Gastrocnemius medialis (tissue), 4 donors: ENCODE results near the gene ATF4.

ENCODE experiments used
- CTCF ChIP-seq, 5 experiments: fragments of 450-650 bp in 3 of 5; fragments of 200-600 bp in 2 of 5; sonication (generic) in 2 of 5; IDR thresholded peaks in 4 of 5; conservative IDR thresholded peaks in 1 of 5; 1 replicate in 4 of 5; 2 replicates in 1 of 5; pipeline ENCODE4 v1.5.1; 2016 to 2019; ENCODE audit warnings: antibody characterized with exemption in 5 of 5, mild to moderate bottlenecking in 3 of 5, moderate library complexity in 3 of 5
- POLR2A ChIP-seq, 2 donors: fragments of 450-650 bp; IDR thresholded peaks; one replicate each; pipeline ENCODE4 v1.6.1; 2017; ENCODE audit warnings: antibody characterized with exemption in 2 of 2, mild to moderate bottlenecking in 2 of 2, moderate library complexity in 2 of 2

GRCh38 chr22:39563571-39564428 lies 43.4 kb downstream of the ATF4 start:
- TF ChIP-seq CTCF (IDR thresholded peaks at IDR 0.05 in 4 of 5, conservative IDR thresholded peaks at IDR 0.05 in 1 of 5) (no peak), POLR2A (IDR thresholded peaks at IDR 0.05) (no peak)
